Measurements from ENCODE around the gene INPP4B. TPM values are rescaled to one million over a fixed set of nuclear protein-coding genes. Genes with fewer than 3 reads are reported as not detected.

INPP4B gene
- total RNA-seq, 2 experiments from 2014 or later = 45.7 to 46.3 TPM

DNA sequence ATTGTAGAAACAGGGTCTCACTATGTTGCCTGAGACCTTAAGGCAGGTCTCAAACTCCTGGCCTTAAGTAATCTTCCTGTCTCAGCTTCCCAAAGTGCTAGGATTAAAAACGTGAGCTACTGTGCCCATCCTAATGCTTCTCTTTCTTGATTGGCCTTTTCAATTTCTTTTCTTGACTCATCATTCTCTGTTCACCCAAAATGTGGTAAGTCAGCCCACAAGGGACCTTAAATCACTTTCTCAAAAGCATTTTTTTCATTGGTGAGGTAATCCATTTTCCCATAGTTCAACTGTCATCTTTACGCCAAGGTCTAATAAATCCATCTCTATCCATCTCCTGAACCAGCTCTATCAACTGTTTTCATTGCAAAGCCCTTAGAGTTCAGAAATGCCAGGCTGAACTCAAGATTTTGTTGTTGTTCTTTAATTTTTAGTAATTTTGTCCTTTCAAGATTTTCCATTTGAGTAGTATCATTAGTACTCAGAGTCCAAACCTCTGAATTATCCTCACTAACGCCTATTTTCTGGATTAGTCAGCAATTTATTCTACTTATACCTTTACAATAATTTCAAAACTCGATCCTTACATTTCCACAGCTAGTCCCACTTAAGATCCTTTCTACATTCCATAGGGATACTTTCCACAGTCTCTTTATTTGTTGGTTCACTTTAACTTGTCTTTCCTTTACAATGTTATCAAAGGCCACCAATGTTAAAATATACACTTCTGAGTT is 681.2 kb downstream of the INPP4B start:
- Mint-ChIP-seq H3K4me1 (peaks cover 15% of the 10 kb centered on the region), H3K36me3 (peaks cover 34% of the 10 kb centered on the region), H3K27ac (no peak overlapping the region), H3K4me3 (no peak overlapping the region), H3K27me3 (no peaks in the 10 kb centered on the region), H3K9me3 (no peaks in the 10 kb centered on the region)
- DNase-seq = no peak

DNA sequence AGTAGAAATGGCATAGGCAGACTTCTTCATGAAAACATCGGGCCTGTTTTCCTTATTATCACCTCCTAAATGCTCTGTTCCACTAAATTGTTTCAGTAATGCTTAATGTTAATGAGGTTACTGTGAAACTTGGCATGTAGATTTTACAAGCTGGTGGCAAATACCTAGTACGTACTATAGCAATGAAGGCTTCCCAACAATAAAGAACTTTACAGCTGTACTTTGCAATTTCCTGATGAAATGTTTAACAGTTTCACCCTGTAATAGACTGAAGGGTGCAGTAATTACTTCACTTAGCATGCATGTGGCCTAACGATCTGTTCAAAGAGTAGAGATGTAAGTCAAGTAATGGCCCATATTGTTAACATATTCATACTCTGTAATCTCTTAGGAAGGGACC is 685.0 kb downstream of the INPP4B start:
- H3K27me3 Mint-ChIP-seq = no peaks in the 10 kb centered on the region

DNA sequence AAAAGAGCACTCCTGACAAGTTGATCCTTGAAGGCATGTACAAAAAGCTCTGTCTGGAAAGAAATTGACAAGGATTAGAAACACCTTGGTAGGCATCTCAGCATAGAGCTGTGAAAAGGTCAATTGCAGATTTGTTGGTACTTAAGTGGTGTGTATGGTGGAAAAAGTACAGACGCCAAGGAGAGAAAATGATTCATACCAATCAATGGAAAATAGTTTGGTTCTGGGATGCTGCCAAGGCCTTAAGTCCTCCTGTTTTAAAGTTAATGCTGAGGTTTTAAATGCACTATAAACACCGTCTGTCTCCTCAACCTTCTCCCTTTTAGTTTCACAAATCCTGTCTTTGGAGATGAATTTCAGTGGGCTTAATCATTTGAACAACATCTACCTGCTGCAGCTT is 685.6 kb downstream of the INPP4B start:
- Mint-ChIP-seq H3K9me3 (no peaks in the 10 kb centered on the region), H3K27ac (no peak overlapping the region), H3K4me3 (no peak overlapping the region), H3K4me1 (peaks cover 15% of the 10 kb centered on the region), H3K27me3 (no peaks in the 10 kb centered on the region), H3K36me3 (peaks cover 35% of the 10 kb centered on the region)
- DNase-seq = no peak

More for the DNA sequence above, 685.0 kb downstream of the INPP4B start:
- Mint-ChIP-seq H3K4me1 (peaks cover 15% of the 10 kb centered on the region), H3K27ac (no peak overlapping the region), H3K4me3 (no peak overlapping the region), H3K9me3 (no peaks in the 10 kb centered on the region), H3K36me3 (peaks cover 37% of the 10 kb centered on the region)
- no peak for DNase-seq

DNA sequence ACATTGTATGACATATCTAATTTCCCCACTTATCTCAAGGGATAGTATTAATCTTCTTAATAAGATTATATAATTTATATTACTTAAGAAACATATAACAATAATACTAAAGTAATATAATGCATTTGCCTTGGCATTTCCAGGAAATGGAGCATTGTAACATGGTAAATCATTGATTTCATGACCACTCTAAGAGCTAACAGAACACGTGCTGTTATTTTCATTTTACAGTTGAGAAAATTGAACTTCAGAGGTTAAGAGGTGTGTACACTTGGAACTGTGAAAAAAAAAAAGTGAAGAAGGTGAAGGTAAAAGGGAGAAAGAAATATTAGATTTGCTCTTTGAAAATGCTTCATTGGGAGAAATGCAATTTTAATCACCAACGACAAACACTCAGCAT is 687.1 kb downstream of the INPP4B start:
- H3K36me3 Mint-ChIP-seq = peaks cover 35% of the 10 kb centered on the region

DNA sequence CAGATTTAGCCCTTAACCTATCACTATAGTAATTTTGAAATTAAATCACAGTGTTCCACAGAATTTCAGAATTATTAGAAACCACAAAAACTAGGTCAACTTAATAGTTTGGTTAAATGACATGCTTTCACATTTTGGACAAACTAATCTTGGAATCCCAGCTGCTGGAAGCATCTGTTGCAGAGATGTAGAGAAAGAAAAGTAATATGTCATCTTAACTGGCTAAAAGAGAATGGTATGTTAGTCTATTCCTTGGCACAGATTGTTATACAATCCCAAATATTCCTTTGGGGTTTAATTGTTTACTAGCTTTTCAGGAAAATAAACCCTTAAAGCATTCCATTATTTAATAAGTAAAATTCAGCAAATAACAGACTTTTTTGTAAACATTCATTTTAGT is 689.8 kb downstream of the INPP4B start:
- Mint-ChIP-seq H3K4me3 (no peak overlapping the region), H3K36me3 (peaks cover 39% of the 10 kb centered on the region), H3K9me3 (no peaks in the 10 kb centered on the region), H3K27ac (no peak overlapping the region), H3K27me3 (no peaks in the 10 kb centered on the region), H3K4me1 (peaks cover 7% of the 10 kb centered on the region)
- DNase-seq = no peak

More for the DNA sequence above, 687.1 kb downstream of the INPP4B start:
- peaks cover 8% of the 10 kb centered on the region for H3K4me1 Mint-ChIP-seq
- no peaks in the 10 kb centered on the region for H3K9me3 Mint-ChIP-seq
- H3K27me3 Mint-ChIP-seq = no peaks in the 10 kb centered on the region
- H3K4me3 Mint-ChIP-seq = no peak overlapping the region
- DNase-seq = no peak
- H3K27ac Mint-ChIP-seq = no peak overlapping the region

DNA sequence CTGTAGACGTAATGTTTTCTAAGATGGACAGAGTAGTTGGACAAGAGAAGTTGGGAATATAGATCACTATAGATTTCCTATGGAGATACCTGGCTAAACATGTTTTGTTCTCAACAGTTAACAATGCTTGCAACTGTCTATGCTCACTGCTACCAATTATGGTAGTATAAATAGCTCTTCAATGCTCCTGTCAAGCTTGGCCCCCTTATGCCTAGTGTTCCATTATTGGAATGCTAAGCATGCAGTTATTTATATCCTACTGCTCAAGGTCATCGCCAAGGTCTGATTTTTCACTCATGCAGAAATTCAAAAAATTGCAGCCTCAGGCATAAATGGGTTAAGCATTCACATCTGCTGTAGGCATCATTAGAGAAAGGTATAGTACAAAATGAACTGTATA is 690.8 kb downstream of the INPP4B start:
- Mint-ChIP-seq H3K9me3 (no peaks in the 10 kb centered on the region), H3K4me1 (peaks cover 2% of the 10 kb centered on the region), H3K27me3 (no peaks in the 10 kb centered on the region), H3K4me3 (no peak overlapping the region), H3K27ac (no peak overlapping the region), H3K36me3 (peaks cover 37% of the 10 kb centered on the region)
- no peak for DNase-seq

DNA sequence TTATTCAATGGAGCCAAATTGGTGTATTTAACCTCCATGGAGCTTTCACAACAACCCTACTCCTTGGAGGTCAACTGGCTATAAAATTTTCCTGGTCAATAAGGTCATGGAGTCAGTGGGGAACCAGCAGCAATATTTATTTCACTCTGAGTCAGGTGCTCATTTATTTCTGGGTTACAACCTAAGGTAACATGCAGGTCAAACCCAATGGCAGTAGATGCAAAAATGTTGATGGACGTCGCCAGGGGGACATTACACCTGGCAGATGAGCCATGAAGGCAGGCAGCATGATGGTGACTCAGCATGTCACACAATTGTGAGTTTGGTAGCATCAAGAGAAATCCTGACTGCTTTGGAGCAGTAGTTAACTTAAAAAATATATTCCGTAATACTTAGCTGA is 695.6 kb downstream of the INPP4B start:
- Mint-ChIP-seq H3K9me3 (no peaks in the 10 kb centered on the region), H3K27ac (no peak overlapping the region), H3K27me3 (no peaks in the 10 kb centered on the region), H3K36me3 (peaks cover 29% of the 10 kb centered on the region), H3K4me3 (no peak overlapping the region), H3K4me1 (peaks cover 9% of the 10 kb centered on the region)
- no peak for DNase-seq

DNA sequence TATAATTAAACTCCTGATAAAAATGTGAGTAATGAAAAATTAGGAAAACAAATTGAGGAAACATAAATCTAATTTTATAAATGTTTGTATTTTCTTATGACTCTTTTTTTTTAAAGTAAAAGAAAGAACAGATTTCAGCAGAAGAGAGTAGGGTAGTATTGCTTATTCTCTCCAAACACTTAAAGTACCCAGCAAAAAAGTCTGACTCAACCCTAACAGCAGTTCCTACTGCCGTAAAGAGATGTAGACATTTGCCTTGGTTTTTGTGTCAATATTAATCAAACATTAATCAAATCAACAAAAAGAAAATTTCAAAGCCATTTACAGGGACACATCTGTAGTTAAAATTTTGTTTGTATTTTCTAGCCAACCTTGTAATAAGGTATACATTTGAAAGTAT is 701.3 kb downstream of the INPP4B start:
- peaks cover 36% of the 10 kb centered on the region for H3K36me3 Mint-ChIP-seq
- H3K4me3 Mint-ChIP-seq = no peak overlapping the region
- H3K27ac Mint-ChIP-seq = no peak overlapping the region
- H3K27me3 Mint-ChIP-seq = no peaks in the 10 kb centered on the region
- no peak for DNase-seq
- peaks cover 15% of the 10 kb centered on the region for H3K4me1 Mint-ChIP-seq
- H3K9me3 Mint-ChIP-seq = no peaks in the 10 kb centered on the region

DNA sequence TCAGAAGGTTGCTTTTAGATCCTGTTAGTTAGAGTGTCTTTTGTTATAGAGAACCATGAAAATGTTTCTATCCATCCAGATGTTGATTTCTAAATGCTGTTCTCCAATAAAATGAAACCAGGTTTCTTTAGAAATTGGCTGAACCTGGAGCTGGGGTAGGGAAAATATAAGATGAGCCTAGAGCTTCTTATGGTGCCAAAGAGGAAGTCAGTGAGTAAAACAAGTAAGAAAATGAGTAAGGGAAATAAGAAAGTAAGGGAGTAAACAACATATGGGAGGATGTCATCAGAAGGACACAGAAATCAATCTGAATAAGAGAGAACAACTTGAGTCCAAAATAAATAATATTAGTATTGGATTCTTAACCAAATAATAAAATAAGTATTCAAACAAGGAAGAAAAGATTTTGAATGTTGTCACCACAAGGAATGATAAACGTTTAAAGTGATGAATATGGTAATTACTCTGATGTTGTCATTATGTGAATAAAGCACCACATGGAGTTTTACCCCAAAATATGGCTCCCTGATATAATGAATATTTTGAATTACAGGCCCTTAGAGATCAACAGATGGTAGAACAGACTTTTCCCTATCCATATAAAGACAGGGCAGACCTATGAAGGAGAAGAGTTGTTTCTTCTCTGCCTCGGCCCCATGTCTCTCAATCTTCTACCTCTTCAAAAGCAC is 703.6 kb downstream of the INPP4B start:
- Mint-ChIP-seq H3K27me3 (no peaks in the 10 kb centered on the region), H3K9me3 (no peaks in the 10 kb centered on the region), H3K36me3 (peaks cover 41% of the 10 kb centered on the region), H3K4me1 (peaks cover 8% of the 10 kb centered on the region), H3K27ac (peak overlapping the region; percentile 36), H3K4me3 (no peak overlapping the region)
- no peak for DNase-seq

DNA sequence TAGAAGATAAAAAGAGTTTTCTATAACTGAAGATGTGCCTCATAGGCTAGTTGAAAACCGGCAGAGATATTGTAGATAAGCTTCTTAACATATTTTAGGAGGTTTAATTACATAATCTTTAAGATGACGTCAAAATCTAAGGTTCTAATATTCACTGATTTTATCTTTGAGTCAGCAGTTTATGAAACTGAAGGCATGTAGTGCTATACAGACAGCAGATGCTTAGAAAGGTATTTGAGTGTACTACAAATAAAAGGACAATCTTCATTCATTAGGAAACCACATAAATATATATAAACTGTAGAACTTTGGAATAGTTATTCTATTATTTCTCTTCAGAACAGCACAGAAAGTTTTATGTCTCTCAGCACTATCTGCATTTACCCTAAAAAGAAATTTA is 704.9 kb downstream of the INPP4B start:
- no peak overlapping the region for H3K4me3 Mint-ChIP-seq
- H3K9me3 Mint-ChIP-seq = no peaks in the 10 kb centered on the region
- DNase-seq = no peak
- H3K27ac Mint-ChIP-seq = no peak overlapping the region
- H3K4me1 Mint-ChIP-seq = peaks cover 7% of the 10 kb centered on the region
- H3K36me3 Mint-ChIP-seq = peaks cover 47% of the 10 kb centered on the region
- H3K27me3 Mint-ChIP-seq = no peaks in the 10 kb centered on the region

DNA sequence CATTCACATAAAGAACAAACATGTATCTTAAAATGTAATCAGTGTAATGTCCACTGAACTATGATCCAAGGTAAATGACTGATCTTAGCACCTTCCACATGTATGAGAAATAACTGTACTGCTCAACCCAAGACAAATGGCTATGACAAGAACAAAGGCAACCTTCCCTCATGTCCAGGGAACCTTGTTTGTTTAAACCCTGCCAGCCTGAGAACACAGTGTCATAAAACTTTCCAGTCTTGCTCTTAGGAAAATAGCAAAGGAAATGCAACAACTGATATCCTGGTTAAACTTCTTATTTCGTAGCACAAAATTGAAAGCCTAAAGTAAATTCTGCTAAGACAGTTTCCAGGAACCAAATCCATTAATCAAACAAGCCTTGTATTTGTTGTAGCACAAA is 715.4 kb downstream of the INPP4B start:
- Mint-ChIP-seq H3K27ac (no peak overlapping the region), H3K36me3 (peaks cover 12% of the 10 kb centered on the region), H3K27me3 (no peaks in the 10 kb centered on the region), H3K4me3 (no peak overlapping the region), H3K4me1 (peaks cover 16% of the 10 kb centered on the region), H3K9me3 (no peaks in the 10 kb centered on the region)
- DNase-seq = no peak

DNA sequence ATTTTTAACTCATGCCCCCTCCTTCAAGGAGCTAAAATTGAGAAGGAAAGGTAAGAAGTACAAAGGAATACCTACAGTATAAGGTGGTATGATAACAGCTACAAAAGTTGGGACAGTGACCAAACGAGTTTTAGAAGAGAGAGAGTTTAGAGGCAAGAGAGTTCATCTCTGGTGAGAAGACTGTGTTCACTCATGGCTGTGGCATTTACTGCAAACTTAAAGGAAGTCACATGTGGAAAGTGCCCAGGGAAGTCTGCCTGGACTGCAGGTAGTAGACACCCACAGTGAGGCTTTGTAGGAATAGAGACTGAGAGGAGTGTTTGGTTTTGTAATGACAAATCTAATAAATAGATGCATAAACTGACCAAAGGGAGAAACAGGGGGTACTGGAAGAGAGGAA is 716.2 kb downstream of the INPP4B start:
- DNase-seq = no peak
- peaks cover 16% of the 10 kb centered on the region for H3K4me1 Mint-ChIP-seq
- peaks cover 10% of the 10 kb centered on the region for H3K36me3 Mint-ChIP-seq
- no peak overlapping the region for H3K4me3 Mint-ChIP-seq
- H3K27ac Mint-ChIP-seq = peak overlapping the region; percentile 39
- H3K27me3 Mint-ChIP-seq = no peaks in the 10 kb centered on the region
- no peaks in the 10 kb centered on the region for H3K9me3 Mint-ChIP-seq

DNA sequence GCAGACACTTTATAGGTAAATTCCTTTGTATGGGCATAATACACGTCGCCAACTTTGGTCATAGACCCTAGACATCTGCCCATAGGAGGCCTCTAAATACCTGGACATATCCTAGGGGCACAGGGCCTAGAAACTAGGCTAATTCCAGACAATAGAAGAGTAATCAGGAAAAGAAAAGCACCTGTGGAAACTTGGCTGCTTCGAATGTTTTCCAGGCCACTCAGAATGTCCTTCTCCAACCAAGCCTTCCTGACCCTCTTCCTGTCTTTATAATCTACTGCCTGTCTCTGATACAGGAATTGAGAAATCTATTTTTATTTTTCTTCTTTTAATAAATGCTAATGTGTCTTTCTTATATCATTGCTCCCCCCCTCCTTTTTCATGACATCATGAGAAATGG is 716.6 kb downstream of the INPP4B start:
- Mint-ChIP-seq H3K27ac (no peak overlapping the region), H3K27me3 (no peaks in the 10 kb centered on the region), H3K4me3 (no peak overlapping the region), H3K36me3 (peaks cover 10% of the 10 kb centered on the region), H3K4me1 (peaks cover 16% of the 10 kb centered on the region), H3K9me3 (no peaks in the 10 kb centered on the region)
- no peak for DNase-seq

DNA sequence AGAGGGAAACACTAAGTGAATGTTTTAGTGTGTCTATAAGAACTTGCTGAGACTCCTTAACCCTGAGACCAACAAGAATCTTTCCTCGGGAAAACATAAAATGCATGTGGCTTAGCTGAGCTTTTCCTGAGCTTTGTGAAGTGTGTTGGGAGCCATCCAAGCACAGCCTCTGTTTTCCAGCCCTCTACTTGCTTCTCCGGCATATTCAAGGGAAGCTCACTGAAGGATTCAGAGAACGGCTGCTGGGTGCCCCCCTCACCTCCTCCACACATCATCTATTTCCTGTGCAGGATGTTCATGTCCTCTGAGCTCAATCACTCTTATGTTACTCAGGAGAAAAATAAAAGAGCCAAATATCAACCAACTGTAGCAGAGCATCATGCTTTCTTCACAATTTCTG is 717.6 kb downstream of the INPP4B start:
- Mint-ChIP-seq H3K36me3 (peaks cover 14% of the 10 kb centered on the region), H3K27me3 (no peaks in the 10 kb centered on the region), H3K9me3 (no peaks in the 10 kb centered on the region), H3K27ac (peak overlapping the region; percentile 44), H3K4me3 (no peak overlapping the region), H3K4me1 (peaks cover 16% of the 10 kb centered on the region)
- DNase-seq = no peak

DNA sequence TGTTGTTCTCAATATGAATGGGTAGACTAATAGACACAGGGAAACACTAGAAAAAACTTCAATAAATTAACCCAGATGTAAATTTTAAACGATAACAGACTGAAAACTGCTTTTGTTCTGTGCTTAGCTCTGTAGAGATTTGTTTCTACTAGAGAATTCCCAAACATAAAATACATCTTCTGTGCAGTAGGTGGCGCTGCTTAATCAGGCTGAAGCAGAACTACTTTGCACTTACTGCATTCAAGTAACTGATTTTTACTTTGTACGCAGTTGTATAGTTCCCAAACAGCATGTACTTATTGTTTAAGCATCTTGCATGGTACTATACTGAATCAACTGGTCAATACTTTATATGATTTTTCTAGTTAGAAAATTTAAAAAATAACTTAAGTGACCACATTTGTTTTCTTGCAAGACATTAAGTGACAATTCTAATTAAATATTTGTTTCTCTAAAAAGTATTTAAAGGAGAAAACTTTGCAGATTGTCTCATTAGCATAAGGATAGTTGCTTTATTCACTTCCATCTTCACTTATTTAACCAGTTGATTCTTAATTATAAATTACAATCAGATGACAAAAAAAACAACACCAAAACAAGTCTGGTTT is 719.1 kb downstream of the INPP4B start:
- H3K4me1 Mint-ChIP-seq = peaks cover 16% of the 10 kb centered on the region
- no peaks in the 10 kb centered on the region for H3K27me3 Mint-ChIP-seq
- H3K27ac Mint-ChIP-seq = no peak overlapping the region
- H3K36me3 Mint-ChIP-seq = peaks cover 23% of the 10 kb centered on the region
- no peak overlapping the region for H3K4me3 Mint-ChIP-seq
- peak; percentile 22 for DNase-seq
- no peaks in the 10 kb centered on the region for H3K9me3 Mint-ChIP-seq
